Choroid plexus epithelial cell (primary cell): ENCODE data around the gene PTPRG.

Source experiments
- DNase-seq: peaks from one replicate; pipeline ENCODE4 v3.0.0-alpha.2; 2010; ENCODE audit warnings: low read depth
- H3K4me3 ChIP-seq: 2 replicates; pipeline ENCODE4 v1.5.1; 2011; ENCODE audit warnings: low read depth, mild to moderate bottlenecking, control low read depth, low read length, moderate library complexity
- TF ChIP-seq, protein P1 (sequence below): conservative IDR thresholded peaks from 2 replicates; pipeline ENCODE4 v1.5.1; 2011; ENCODE audit warnings: low read depth, mild to moderate bottlenecking, control low read depth, inconsistent platforms, low read length, moderate library complexity

PTPRG gene

DNA sequence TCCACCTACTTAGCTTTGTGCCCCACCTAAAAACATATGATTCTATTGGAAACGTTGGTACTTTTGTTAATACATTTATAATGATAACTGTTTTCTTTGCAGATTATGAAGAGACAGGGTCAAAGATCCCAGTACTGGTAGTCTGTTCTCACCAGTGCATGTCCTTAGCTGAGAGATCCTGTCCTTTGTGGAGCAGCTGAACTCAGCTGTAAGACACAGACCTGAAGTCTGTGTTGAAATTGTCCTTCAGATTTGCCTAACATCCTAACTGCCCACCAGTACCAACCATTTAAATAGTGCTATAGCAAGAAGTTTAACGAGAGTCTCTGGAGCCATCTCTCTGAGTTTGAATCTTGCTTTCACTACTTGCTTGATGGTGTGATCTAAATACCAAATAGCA, 413.3 kb downstream of the PTPRG start:
- no peak overlapping the region for H3K4me3 ChIP-seq
- TF ChIP-seq, protein P1, sequence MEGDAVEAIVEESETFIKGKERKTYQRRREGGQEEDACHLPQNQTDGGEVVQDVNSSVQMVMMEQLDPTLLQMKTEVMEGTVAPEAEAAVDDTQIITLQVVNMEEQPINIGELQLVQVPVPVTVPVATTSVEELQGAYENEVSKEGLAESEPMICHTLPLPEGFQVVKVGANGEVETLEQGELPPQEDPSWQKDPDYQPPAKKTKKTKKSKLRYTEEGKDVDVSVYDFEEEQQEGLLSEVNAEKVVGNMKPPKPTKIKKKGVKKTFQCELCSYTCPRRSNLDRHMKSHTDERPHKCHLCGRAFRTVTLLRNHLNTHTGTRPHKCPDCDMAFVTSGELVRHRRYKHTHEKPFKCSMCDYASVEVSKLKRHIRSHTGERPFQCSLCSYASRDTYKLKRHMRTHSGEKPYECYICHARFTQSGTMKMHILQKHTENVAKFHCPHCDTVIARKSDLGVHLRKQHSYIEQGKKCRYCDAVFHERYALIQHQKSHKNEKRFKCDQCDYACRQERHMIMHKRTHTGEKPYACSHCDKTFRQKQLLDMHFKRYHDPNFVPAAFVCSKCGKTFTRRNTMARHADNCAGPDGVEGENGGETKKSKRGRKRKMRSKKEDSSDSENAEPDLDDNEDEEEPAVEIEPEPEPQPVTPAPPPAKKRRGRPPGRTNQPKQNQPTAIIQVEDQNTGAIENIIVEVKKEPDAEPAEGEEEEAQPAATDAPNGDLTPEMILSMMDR, result no peak
- no peak for DNase-seq

DNA sequence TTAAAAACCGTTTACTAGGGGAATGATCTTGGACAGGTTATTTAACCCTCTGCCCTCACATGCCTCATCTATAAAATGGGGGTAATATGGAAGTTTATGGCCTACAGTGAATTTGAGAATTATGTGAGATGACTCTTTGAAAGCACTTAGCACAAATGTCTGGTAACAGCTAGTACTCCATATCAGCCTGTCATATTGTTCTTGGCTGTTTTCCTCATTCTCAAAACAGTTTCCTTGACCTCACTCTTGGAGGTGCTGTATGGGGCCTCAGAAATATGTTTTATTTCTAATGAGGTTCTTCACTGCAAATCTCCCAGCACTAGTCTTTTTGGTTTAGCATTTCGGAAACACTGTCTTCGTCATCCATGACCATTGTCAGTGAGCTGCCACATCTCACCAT, 413.8 kb downstream of the PTPRG start:
- H3K4me3 ChIP-seq, result no peak overlapping the region
- TF ChIP-seq, protein P1, result no peak
- peak; percentile 73 for DNase-seq

DNA sequence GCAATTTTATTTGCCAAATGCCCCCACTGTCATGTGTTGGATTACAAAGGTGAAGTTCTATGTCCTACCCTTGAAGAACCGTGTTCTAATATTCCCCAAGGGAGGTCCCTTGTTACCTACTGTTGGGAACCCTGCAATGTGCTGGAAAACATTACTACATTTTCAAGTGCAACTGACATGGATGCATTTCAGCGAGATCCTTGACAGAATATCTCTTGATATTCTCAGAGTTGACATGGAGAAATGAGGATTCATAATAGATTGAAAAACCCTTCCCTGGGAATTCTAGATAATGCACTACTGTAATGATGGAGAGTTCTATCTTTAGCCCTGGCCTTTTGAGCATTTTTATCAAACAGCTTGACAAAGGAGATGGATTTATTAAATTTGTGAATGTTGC, 414.6 kb downstream of the PTPRG start:
- no peak overlapping the region for H3K4me3 ChIP-seq
- DNase-seq, result no peak
- TF ChIP-seq, protein P1, result no peak

DNA sequence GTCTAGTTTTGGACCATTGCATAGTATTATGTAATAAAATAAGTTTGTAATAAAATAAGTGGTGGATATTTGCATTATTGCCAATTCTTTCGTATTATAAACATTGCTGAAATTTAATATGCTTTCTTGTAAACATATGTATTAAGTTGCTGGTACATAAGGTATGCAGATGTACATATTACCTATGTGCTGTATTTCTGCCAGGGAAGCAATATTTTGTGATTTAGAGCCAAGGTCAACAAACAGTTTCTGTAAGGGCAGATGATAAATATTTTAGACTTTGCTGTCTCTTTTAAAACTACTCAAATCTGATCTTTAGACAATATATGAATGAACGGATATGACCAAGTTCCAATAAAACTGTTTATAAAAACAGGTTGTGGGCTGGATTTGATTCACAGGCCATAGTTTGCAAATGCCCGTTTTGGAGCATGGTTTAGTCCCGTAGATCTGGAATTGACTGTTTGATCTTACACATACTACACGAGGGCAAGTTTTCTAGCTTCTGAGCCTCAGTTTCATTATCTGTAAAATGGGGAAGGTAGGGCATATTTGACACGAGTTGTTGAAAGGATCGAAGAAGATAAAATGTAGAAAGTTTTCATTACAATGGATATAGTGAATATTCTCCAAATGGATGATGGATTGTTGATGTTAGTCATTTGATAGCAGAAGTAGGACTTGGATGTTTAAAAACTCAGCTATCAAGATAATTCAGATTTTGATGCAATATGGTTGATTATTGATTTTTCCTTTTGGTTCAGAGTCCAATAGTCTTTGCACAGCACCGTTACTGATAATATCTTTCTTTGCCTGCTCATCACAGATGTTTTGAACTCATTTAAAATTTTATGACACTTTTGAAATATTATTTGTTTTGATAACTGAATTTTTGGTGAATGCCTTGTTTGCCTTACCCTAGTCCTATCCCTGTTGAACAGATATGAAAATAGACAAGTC, 417.4 kb downstream of the PTPRG start:
- no peak overlapping the region for H3K4me3 ChIP-seq
- DNase-seq, result no peak
- TF ChIP-seq, protein P1, result no peak

DNA sequence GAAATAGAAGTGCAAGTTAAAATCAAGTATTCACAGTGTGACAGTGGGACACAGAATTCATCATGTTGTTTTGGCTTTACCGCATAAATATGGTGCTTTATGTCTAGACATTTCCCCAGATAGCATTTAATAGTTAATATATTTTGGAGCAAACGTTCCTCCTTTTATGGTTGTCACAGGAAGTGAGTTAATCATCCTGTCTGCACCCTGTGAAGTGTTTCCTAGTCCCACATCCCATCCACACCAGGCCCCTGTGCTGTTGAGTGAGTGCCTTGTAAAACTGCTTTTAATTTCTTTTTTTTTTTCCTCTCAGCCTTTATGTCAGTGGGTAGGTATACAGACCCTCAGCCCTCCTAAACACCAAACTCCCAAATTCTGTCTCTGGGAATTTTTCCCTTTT, 418.3 kb downstream of the PTPRG start:
- H3K4me3 ChIP-seq, result no peak overlapping the region
- TF ChIP-seq, protein P1, result no peak
- peak; percentile 35 for DNase-seq

DNA sequence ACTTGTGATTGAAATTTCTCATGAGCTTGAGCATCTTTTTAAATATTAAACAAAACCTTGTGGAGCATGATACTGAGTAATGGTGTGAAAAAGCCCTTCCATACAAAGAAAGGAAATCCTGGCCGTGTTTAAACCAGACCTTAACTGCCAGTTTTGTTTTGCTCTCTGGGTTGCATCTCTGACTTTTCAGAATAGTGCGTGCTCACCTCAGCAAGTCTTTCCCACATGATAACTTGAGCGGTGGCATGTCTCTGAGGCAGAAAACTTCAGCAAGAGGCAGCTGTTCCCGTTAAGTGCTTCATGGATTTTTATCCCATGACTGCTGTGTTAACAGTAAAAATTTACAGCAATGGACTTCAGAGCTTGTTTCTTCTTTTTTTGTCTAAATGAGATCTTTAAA, 418.7 kb downstream of the PTPRG start:
- peak; percentile 14 for DNase-seq
- TF ChIP-seq, protein P1, result no peak
- H3K4me3 ChIP-seq, result no peak overlapping the region

DNA sequence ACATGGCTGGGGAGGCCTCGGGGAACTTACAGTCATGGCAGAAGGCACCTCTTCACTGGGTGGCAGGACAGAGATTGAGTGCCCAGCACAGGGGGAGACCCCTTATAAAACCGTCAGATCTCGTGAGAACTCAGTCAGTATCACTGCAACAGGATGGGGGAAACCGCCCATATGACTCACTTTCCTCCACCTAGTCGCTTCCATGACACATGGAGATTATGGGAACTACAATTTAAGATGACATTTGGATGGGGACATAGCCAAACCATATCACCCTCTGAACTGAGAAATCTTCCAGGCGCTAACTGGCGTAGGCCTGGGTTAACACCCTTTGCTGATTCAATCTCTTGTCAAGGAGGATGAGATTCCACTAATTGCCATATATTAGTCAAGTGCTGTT, 419.7 kb downstream of the PTPRG start:
- no peak overlapping the region for H3K4me3 ChIP-seq
- TF ChIP-seq, protein P1, result no peak
- no peak for DNase-seq
